ENCODE data around the gene SHISA5. TPM values are rescaled to one million over a fixed set of nuclear protein-coding genes. Genes with fewer than 3 reads are reported as not detected.
"Not testable (repeated sequence)": the region's sequence is repeated elsewhere in the genome, so short reads cannot be mapped to it uniquely, and the experiment has no call there.

The SHISA5 gene
- total RNA-seq, 1 experiment from 2014 or later = 174 TPM

GRCh38 chr3:48532271-48532976 is 28.4 kb upstream of the SHISA5 start:
- Histone ChIP-seq H2AK5ac (ENCODE audit: insufficient read length, low read length) (no peak overlapping the region), H2AFZ (ENCODE audit: low read length) (no peak overlapping the region), H3K4ac (ENCODE audit: low read depth, low read length) (no peak overlapping the region), H3K4me2 (ENCODE audit: insufficient read depth, insufficient read length, low read length) (no peak overlapping the region), H3K9me3 (ENCODE audit: control insufficient read depth, low read depth, low read length) (no peaks in the 10 kb centered on the region), H4K20me1 (ENCODE audit: control insufficient read depth, insufficient read depth, insufficient read length) (no peaks in the 10 kb centered on the region), H2BK20ac (ENCODE audit: low read depth, low read length, poor library complexity, severe bottlenecking) (no peak overlapping the region), H3T11ph (ENCODE audit: low read length) (no peak overlapping the region), H3K18ac (ENCODE audit: insufficient read length, low read depth, low read length) (no peak overlapping the region), H3K27me3 (ENCODE audit: insufficient read depth, low read length) (no peaks in the 10 kb centered on the region), H3K9ac (ENCODE audit: extremely low read depth, insufficient read length, low read length) (no peak overlapping the region), H4K91ac (ENCODE audit: insufficient read length, low read depth, low read length) (no peak overlapping the region), H2BK120ac (ENCODE audit: low read depth, low read length, poor library complexity, severe bottlenecking) (no peak overlapping the region), H4K5ac (ENCODE audit: insufficient read length, low read depth, low read length) (no peak overlapping the region), H4K8ac (replicated peaks; ENCODE audit: insufficient read length, low read depth, low read length) (no peak overlapping the region), H2BK12ac (ENCODE audit: insufficient read length, low read depth, low read length) (no peak overlapping the region), H3K79me2 (ENCODE audit: insufficient read depth, low read length) (no peaks in the 10 kb centered on the region), H3K56ac (ENCODE audit: insufficient read length, low read depth, low read length) (no peak overlapping the region), H3K79me1 (ENCODE audit: insufficient read depth, low read depth, low read length, poor library complexity, severe bottlenecking) (no peaks in the 10 kb centered on the region), H3K23me2 (ENCODE audit: insufficient read length, low read depth, low read length, poor library complexity, severe bottlenecking) (no peaks in the 10 kb centered on the region), H3K14ac (ENCODE audit: insufficient read depth, low read length) (no peak overlapping the region), H3K23ac (ENCODE audit: insufficient read length, low read depth, low read length) (no peak overlapping the region), H2BK15ac (ENCODE audit: low read depth, low read length) (no peak overlapping the region), H3K4me1 (ENCODE audit: insufficient read depth, low read length) (no peaks in the 10 kb centered on the region), H2BK5ac (ENCODE audit: insufficient read length, low read length) (no peak overlapping the region), H3K27ac (ENCODE audit: insufficient read length, low read depth, low read length) (no peak overlapping the region)
- H3K9me3 Mint-ChIP-seq = no peaks in the 10 kb centered on the region
- no peak overlapping the region for H3K4me3 Mint-ChIP-seq
- no peaks in the 10 kb centered on the region for H3K27me3 Mint-ChIP-seq (ENCODE audit: low read depth)
- no peak for DNase-seq
- no peaks in the 10 kb centered on the region for H3K4me1 Mint-ChIP-seq
- no peak for TF ChIP-seq CTCF (conservative IDR thresholded peaks at IDR 0.05)
- WGBS (ENCODE audit: extremely low coverage, insufficient read length, low lambda C conversion rate) = no CpG with 5 or more reads among the region's 6 CpGs
- H3K27ac Mint-ChIP-seq = no peak overlapping the region; a peak in 1 of 7 replicates
- peaks cover 14 to 81% (median 72%) of the 10 kb centered on the region in 3 experiments; a peak in 6 of 7 replicates for H3K36me3 Mint-ChIP-seq (ENCODE audit: insufficient read depth in 1 of 3, low read depth in 3 of 3)

GRCh38 chr3:48530701-48531100 is 26.7 kb upstream of the SHISA5 start:
- H2AFZ ChIP-seq (ENCODE audit: low read length); H3K18ac ChIP-seq (ENCODE audit: insufficient read length, low read depth, low read length); H4K5ac ChIP-seq (ENCODE audit: insufficient read length, low read depth, low read length); H3K4ac ChIP-seq (ENCODE audit: low read depth, low read length); H2BK120ac ChIP-seq (ENCODE audit: low read depth, low read length, poor library complexity, severe bottlenecking); H3K14ac ChIP-seq (ENCODE audit: insufficient read depth, low read length); H3K9ac ChIP-seq (ENCODE audit: extremely low read depth, insufficient read length, low read length); DNase-seq; H4K8ac ChIP-seq (replicated peaks; ENCODE audit: insufficient read length, low read depth, low read length); H3K4me2 ChIP-seq (ENCODE audit: insufficient read depth, insufficient read length, low read length); H3T11ph ChIP-seq (ENCODE audit: low read length); H3K23me2 ChIP-seq (ENCODE audit: insufficient read length, low read depth, low read length, poor library complexity, severe bottlenecking); H3K79me2 ChIP-seq (ENCODE audit: insufficient read depth, low read length); H4K20me1 ChIP-seq (ENCODE audit: control insufficient read depth, insufficient read depth, insufficient read length); H2BK20ac ChIP-seq (ENCODE audit: low read depth, low read length, poor library complexity, severe bottlenecking); H3K27ac ChIP-seq (ENCODE audit: insufficient read length, low read depth, low read length); H2BK12ac ChIP-seq (ENCODE audit: insufficient read length, low read depth, low read length); H3K4me1 ChIP-seq (ENCODE audit: insufficient read depth, low read length); H3K9me3 ChIP-seq (ENCODE audit: control insufficient read depth, low read depth, low read length); H3K79me1 ChIP-seq (ENCODE audit: insufficient read depth, low read depth, low read length, poor library complexity, severe bottlenecking); H2BK15ac ChIP-seq (ENCODE audit: low read depth, low read length); H3K23ac ChIP-seq (ENCODE audit: insufficient read length, low read depth, low read length); H4K91ac ChIP-seq (ENCODE audit: insufficient read length, low read depth, low read length); H3K9me3 Mint-ChIP-seq; H3K27me3 ChIP-seq (ENCODE audit: insufficient read depth, low read length); H2BK5ac ChIP-seq (ENCODE audit: insufficient read length, low read length); H3K4me1 Mint-ChIP-seq; H3K27me3 Mint-ChIP-seq (ENCODE audit: low read depth); H2AK5ac ChIP-seq (ENCODE audit: insufficient read length, low read length); H3K56ac ChIP-seq (ENCODE audit: insufficient read length, low read depth, low read length); H3K27ac Mint-ChIP-seq: not testable (repeated sequence)
- no CpG with 5 or more reads among the region's 4 CpGs for WGBS (ENCODE audit: extremely low coverage, insufficient read length, low lambda C conversion rate)
- Mint-ChIP-seq H3K36me3 (ENCODE audit: insufficient read depth in 1 of 3, low read depth in 3 of 3) (peaks cover 20 to 74% (median 65%) of the 10 kb centered on the region in 3 experiments; a peak in 6 of 7 replicates), H3K4me3 (peak overlapping the region in 1 of 2 experiments; percentile 22; a peak in 1 of 5 replicates)

Measured in H9 (cell line).